HG03097 (cell line): ENCODE data around the gene A2M.
"Not testable (repeated sequence)": the region's sequence is repeated elsewhere in the genome, so short reads cannot be mapped to it uniquely, and the experiment has no call there.

Source experiments
- ATAC-seq: cut with Tn5 transposase; IDR thresholded peaks from one replicate; pipeline ENCODE4 v1.9.1; 2021; ENCODE audit not compliant: unreplicated experiment, low FRiP score

Gene A2M

DNA sequence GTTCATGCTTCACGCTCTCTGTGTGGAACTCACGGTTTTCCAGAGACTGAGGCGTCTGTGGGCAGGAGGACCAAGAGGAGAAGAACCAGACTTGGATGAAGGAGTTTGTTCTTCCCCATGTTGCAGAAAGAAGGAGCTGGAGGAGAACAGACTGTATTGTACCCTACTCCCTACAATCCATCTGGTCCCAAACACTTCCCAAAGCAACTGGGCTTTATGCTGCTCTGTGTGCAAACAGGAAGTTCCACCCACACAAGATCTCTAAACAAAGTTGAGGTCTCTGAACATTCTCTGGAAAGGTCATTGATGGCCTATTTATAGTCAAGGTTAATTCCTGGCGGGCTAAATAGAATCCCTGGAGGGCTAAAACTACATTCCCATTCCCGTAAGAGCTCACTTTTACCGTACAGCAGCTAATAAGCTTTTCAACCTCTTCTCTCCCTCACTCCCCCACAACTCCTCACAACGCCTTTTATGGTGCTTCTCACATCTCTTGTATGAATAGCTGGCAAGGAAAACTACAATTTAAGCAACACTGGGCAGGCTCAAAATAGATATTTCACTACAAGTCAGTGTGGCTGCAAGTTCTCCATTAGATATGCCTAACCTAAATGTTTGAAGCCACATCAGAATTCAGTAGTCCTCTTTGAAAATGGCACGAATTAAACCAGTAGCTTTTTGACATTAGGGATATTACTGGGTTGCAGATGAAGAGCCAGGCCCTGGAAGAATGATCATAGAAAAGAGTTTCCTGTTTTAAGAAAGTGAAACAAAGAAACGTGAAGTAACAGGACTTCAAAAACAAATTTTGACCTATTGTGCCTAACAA is at the start of gene A2M:
Gene A2M, minus strand, starts transcription at position 189 of the 829 bp plus-strand sequence. Its CDS starts 70 bp downstream, at position 119.
- no peak for ATAC-seq

DNA sequence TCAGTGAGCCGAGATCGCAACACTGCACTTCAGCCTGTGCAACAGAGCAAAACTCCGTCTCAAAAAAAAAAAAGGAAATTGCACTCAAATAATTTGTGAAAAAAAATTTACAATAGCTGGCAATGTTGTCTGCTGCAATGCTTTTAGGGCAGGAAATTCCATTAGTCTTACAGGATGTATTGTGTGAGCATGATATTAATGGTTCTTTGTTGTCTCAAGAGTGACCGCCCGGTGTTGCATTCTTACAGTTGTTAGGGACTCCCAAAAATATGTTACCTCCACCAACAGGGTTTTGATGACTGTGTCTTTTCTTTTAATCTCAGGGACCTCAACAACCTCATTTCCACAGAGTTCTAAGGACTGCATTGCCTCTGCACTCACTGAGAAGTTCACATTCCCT is 47.7 kb upstream of the A2M start:
- no peak for ATAC-seq

DNA sequence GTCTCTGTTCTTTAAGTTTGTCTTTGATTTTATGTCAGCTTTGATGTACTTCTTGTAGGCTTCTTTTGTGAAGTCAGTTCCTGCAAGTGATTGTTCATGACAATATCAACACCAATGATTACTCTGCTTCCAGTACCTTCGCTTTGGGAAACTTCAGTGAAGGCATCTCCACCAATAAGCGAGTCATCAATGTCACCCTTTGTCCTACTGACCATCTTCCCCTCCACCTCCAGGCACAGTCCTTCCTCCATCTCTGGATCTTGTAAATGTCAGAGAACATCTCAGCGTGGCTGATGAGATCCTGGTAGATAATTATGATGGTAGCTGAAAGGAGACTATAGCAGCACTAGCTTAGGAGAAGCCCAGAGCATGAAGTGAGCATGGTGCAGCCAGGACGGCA is 40.4 kb upstream of the A2M start:
- no peak for ATAC-seq

DNA sequence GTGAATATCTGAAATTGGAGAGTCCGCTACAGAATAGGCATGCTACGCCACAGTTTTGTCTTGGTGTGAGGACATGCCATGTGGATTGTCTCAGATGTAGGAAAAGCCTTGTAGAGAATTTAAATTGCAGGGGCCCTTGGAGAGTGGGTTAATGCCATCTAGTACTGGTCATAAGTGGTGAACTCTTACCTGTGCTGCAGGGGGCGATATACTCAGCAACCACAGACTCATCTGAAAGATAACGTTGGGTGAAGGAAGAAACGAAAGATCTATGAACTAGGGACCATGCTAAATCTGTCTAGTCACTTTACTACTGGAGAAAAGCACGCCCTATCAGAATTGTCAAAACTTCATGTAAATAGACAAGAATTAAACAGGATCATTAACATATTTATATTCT is 33.7 kb upstream of the A2M start:
- no peak for ATAC-seq

DNA sequence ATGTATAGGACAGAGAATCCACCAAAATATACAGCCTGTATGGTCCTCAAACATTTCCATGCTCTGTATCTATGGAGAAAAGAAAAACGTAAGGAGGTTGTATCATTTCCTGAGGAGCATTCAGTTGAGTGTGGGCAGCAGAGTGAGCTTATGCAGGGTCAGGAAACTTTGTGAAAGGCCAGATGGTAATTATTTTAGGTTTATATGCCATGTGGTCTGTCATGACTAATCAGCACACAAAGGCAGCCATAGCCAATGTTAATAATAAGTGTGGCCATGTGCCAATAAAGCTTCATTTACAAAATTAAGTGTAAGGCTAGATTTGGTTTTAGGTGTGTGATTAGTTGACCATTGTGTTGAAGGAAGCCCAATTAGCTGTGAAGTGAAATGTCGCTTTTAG is 33.2 kb upstream of the A2M start:
- ATAC-seq, result no peak

DNA sequence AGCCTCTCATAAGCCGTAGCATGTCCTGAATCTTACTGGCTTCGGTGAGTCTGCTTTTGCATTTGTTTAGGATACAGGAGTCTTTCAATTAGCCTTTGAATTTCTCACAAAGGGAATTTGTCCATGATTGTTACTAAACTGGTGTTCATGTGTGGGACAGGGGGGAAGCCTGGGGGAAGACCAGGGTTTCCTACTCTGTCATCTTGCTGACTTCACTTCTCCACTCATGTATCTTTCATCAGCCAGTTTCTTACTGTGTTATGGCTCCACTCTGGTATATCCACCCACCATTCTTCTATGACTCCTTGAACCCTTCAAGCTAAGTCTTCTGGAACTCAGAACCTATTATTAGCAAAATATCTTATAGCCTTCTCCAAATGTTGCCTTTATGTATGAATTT is 31.7 kb upstream of the A2M start:
- no peak for ATAC-seq

DNA sequence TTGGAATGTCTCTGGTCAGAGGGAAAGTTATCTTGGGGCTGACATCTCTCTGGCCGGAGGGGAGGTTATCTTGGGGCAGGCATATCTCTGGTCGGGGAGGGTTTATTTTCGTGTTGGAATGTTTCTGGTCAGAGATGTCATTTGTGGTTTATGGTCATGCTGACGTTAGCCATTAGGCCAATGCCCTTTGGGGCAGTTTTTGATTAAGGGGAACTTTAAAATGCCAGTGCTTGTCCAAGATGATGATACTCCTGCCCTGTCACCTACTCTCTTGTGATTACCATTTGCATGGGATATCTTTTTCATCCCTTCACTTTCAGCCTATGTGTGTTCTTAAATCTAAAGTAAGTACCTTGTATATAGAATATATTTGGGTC is 29.0 kb upstream of the A2M start:
- no peak for ATAC-seq

DNA sequence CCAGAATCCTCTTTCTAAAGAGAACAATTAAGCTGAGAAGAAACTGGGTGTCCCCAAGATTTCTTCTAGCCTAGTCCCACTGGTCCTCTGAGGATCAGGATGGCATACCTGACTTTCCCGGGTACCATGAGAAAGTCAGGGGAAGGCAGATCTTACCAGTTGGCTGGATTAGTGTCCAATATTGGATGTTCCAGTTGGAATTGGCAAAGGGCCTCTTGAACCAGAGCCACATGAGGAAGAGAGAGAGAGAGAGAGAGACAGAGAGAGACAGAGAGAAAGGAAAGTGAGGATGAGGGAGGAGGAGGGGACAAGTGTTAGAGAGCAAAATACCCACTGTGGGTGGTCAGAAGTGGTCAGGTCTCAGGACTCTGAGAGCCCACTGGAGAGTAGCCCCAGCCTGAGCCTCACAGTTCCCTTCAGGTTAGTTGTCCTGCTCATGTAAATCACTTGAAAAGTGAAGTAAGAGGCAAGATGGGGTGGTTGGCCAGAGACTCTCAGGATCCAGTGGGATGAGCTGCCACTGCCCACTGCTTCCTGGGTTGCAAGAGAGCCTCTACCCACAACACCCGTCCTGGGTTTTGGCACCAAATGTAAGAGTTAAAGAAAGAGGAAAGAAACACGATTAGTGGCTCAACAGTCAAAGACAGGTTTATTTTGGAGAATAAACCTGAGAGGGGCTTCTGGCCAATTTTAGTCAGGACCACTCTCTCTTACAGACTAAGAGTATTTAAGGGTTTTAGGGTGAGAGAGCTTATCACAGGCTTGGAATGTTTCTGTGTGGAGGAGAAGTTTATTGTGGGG is 28.4 kb upstream of the A2M start:
- ATAC-seq, result no peak

DNA sequence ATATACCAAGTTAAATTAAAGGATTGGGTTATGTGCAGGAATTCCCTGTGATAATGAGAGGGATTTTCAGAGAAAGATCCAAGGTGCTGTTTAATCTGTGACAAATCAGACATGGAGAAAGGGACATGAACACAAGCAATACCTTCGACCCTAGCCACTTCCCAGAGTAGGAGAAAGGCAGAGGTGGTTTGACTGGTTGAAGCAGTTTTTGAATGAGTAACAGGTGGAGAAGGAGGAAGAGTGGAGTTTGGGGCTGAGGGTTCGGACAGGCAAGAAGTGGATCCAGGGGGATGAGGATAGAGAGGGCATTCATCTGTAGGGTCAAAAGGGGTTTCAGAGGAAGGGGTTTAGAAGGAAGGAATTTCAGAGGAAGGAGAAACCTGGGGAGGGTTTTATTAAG is 27.4 kb upstream of the A2M start:
- no peak for ATAC-seq

DNA sequence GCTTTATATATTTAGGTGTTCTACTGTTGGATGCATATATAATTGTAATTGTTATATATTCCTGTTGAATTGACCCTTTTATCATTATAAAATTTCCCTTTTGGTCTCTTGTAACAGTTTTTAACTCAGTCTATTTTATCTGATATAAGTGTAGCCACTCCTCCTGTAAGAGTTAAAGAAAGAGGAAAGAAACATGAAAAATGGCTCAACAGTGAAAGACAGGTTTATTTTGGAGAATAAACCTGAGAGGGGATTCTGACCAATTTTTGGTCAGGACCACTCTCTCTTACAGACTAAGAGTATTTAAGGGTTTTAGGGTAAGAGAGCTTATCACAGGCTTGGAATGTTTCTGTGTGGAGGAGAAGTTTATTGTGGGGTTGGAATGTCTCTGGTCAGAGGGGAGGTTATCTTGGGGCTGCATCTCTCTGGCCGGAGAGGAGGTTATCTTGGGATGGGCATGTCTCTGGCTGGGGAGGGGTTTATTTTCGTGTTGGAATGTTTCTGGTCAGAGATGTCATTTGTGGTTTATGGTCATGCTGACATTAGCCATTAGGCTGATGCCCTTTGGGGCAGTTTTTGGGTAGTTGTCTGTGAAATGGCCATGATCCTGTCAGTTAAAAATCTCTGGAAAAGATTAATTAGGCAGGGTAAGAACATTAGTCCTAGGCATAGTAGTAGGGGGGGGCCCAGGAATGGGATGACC is 24.0 kb upstream of the A2M start:
- not testable (repeated sequence) for ATAC-seq

DNA sequence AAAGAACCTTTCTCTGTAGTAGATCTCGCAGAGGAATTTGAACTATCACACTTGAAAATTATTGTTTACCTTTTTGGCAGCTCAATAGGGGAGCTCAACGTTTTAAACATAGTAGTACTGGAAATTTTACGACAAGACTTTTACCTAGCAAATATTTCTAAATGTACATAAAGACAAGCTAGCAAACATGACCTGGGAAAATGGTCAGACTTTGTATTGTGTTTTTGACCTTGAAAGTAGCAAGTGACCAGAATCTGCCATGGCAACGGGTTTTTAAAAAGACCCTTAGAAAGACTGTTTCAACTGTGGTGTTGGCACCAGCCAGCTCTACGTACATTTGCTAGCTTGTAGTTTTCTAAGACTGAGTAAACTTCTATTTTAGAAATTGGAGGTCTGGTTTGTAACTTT is 20.2 kb upstream of the A2M start:
- no peak for ATAC-seq

DNA sequence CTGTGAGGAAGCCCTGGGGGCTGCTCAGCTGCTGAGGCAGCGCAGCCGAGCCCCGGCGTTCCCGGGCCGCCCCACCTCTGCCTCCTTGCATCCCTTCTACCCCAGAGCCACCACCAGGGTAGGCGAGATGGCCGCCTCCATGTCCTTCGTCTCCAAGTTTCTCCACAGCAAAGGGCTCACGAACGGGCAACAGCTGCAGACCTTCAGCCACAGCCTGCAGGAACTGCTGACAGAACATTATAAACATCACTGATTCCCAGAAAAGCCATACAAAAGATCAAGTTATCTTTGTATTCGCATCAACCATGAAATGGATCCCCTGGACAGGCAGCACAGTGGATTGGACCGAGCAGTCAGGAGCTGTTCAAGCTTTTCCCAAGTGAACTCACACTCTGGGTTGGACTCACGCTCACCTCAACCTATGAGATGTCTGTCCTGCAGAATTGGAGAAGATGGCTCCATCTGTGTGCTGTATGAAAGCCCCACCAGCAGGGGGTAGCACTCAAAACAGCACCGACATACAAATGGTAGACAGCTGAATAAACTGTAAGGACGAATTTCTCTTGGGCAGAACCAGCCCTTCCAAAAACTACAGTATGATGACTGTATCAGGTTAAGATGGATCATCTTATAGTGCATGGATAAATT is 19.4 kb upstream of the A2M start:
- no peak for ATAC-seq

DNA sequence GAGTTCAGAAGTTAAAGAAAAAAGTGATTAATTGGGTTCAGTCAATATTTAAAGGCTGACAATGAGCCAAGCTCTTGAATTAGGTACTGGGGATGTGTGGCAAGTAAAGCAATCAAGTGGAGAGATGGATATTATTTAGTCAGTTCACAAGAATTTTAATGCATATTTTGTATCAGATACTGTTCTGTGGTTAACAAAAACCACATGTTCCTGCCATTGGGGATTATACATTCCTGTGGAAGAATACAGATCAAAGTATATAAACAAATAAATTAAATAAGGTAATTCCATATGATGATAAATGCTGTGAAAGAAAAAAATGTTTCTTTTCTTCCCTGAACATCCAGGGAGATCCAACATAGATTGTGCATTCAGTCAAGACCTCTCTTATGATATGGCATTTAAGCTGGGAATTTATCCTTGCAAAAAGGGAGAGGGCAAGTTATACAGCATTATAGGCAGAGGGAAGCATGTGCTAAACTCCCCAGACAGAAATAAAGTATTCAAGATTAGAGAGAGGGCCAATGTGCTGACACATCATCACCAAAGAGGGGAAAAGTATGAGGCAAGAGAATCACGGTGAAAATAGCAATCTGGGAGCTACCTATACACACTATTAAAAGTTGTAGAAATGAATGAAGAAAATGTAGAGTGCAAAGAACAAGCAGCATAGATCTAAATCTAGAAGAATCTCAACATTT is 17.6 kb upstream of the A2M start:
- ATAC-seq, result no peak

DNA sequence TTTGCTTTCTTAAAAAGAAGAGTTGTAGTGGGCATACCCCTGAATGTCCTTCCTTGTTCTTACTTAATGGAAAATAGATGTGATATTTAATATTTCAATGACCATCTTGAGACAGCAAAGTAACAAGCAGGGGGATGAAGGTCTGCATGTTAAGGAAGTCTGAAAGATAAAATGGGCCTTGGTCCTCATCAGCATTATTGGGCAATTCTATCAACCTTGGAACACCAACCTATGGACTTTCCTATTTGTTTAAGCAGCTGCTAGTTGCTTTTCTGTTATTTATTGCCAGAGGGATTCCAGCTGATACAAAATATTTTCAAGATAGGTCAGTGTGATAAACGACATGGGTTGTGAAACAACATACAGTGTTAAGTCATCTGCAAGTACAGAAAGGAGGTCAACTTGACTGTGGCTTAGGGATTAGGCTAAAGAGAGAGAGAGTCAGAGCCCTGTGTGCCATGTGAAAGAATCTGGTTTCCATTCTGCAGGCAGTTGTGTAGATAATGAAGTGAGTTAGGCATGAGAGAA is 16.4 kb upstream of the A2M start:
- no peak for ATAC-seq

DNA sequence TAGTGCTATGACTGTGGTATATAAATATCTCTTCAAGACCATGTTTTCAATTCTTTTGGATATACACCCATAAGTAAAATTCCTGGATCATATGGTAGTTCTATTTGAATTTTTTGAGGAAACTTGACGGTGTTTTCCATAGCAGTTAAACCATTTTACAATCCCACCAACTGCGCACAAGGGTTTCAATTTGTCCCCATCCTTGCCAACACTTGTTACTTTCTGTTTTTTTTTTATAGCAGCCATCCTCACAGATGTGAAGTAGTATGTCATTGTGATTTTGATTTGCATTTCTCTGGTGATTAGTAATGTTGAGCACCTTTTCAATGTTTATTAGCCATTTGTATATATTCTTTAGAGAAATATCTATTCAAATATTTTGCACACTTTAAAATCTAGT is 14.5 kb upstream of the A2M start:
- ATAC-seq, result no peak

DNA sequence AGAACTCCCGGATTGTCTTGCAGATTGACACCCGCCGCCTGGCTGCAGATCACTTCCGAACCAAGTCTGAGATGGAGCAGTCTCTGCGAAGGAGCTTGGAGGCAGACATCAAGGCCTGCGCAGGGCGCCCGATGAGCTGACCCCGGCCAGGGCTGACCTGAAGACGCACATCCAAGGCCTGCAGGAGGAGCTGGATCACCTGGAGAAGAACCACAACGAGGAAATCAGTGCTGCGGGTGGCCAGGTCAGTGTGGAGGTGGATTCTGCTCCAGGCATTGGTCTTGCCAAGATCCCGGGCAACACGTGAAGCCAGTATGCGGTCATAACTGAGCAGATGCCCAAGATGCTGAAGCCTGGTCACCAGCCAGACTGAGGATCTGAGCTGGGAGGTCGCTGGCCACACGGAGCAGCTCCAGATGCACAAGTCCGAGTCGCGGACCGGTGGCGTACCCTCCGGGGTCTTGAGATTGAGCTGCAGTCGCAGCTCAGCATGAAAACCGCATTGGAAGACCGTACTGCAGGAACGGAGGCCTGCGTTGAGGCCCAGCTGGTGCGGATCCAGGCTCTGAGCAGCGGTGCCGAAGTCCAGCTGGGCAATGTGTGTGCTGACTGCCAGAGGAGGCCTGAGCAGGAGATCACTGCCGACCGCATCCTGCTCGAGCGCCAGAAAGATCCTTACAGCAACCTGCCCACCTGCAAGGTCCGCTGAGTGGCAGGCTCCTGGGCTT is 12.4 kb upstream of the A2M start:
- ATAC-seq, result no peak

DNA sequence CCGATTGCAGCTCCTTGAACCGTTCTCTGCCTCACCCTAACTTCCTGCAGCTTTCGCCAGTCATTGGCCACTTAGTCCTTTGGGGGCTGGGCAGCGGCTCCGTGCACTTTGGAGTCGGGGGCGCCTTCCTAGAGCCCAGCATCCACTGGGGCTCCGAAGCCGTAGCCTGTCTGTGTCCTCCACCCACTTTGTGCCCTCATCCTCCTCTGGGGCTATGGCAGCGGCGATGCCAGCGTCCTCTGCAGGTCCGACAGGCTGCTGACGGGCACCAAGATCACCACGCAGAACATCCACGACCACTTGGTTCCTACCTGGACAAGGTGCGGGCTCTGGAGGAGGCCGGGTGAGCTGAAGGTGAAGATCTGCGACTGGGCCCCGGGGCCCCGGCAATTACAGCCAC is 11.8 kb upstream of the A2M start:
- ATAC-seq, result no peak

DNA sequence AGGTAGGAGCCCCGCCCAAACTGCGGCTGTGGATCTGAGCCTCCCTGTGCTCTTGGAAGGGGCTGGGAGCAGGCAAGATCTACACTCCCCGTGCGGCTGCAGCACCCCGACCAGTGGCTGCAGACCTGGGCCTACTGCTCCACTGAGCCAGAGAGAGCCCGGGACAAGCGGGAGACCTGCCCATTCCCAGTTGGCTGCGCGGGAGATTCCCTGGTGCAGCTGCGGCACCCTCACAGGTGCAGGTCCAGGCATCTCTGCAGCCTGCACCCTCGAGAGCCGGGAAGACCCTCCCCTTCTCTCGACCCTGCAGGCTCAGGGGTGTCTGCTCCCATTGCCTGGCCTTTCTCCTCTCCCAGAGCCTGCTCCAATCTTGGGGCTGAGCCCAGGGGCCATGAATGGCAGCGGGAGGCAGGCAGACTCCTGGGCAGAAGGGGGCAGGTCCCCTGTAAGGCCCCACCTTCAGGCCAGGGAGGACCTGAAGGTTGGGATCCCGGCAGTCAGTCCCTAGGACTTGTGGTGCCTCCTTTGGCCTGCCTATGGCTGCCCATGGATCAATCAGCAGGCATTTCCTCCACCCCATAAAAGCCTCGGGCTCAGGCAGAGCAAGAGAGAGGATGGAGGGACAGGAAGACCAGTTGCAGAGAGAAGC is 8.8 kb upstream of the A2M start:
- ATAC-seq, result no peak

DNA sequence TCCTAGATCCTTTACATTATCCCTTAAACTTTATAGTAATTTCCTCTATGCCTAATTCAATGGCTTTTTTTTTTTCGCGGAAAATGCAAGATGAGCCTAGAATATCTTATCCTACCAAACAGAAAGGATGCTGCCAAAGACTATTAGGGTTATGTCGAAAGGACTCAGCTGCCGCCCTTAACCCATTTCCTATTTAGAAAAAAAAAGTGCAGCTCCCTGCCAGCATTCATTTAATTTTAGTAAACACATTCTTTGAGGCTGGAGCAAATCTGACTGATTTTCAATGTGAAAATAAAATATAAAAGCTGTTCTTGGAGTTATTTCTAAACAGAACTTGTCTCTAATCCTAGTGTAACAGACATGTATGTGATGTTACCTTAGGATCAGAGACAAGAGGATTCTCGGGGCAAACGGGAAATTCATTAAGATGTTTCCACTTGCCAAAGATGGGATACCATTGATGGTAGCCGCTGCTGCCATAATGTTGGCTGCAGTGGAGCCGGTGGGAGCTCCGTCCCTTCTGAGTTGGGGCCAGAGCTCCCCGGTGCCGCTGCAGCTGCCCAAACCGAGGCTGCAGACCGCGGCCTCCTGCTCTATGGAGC is 8.2 kb upstream of the A2M start:
- no peak for ATAC-seq
